ENCODE data around the gene MED25.

MED25 gene

GRCh38 chr19:49873834-49874233 is 55.7 kb downstream of the MED25 start:
- no peak for DNase-seq (ENCODE audit: low read depth in 2 of 2)

GRCh38 chr19:49874503-49875157 is 56.5 kb downstream of the MED25 start:
- no peak for DNase-seq (ENCODE audit: low read depth in 2 of 2)

DNA sequence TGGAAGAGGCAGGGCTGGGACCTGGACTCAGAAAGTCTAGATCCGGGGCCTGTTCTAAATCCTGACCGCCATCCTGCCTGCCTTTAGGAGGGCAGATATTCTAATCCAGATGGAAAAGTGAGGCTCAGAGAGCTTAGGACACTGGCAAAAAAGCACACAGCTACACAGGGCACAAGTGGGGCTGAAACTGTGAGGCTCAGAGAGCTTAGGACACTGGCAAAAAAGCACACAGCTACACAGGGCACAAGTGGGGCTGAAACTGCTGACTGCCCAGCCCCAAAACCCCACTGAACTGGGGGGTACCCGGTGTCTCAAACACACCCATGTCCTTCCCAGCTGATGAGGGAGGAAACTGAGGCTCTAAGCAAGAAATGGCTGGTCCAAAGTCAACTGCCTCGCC is 57.1 kb downstream of the MED25 start:
- no peak for DNase-seq (ENCODE audit: low read depth in 2 of 2)

DNA sequence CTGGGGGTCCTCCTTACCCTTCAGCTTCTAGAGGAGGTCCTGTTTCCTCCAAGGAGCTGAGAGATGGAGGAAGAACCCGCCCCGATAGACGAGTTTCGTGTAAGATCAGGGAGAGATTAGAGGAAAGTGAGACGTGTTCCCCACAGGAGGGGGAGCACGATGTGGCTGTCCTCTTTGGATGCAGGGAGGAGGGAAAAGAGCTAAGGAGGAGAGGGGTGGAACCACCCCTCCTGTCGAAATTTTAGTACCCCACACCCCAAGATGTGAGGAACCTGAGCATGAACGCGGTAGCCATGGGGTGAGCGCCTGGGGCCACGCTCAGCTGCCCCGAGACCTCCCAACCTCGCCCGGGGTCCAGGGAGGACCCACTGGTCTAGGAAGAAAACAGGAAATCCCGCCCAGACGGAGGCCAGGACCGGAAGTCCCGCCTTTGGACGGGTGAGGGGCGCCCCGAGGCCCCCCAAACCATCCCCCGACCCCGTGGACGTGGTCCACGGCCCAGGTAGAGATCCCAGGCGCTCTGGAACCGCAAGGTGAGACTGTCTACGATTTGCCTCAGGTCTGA is 57.9 kb downstream of the MED25 start:
- DNase-seq (ENCODE audit: low read depth in 2 of 2) = no peak

- peak; percentile 98 to 99 for DNase-seq (ENCODE audit: low read depth in 2 of 2)
Observed at GRCh38 chr19:49876422-49877019, 58.4 kb downstream of the MED25 start.

- peak; percentile 100 for DNase-seq (ENCODE audit: low read depth in 2 of 2)
Observed at GRCh38 chr19:49877020-49877878, 59.2 kb downstream of the MED25 start, which contains the start of the genes AKT1S1 and TBC1D17. TSS of gene AKT1S1 (minus strand) at chr19:49877355. CDS start at chr19:49873295, 4,060 bp downstream. TSS of gene TBC1D17 (plus strand) at chr19:49877702. CDS start at chr19:49877724, 22 bp downstream.

DNA sequence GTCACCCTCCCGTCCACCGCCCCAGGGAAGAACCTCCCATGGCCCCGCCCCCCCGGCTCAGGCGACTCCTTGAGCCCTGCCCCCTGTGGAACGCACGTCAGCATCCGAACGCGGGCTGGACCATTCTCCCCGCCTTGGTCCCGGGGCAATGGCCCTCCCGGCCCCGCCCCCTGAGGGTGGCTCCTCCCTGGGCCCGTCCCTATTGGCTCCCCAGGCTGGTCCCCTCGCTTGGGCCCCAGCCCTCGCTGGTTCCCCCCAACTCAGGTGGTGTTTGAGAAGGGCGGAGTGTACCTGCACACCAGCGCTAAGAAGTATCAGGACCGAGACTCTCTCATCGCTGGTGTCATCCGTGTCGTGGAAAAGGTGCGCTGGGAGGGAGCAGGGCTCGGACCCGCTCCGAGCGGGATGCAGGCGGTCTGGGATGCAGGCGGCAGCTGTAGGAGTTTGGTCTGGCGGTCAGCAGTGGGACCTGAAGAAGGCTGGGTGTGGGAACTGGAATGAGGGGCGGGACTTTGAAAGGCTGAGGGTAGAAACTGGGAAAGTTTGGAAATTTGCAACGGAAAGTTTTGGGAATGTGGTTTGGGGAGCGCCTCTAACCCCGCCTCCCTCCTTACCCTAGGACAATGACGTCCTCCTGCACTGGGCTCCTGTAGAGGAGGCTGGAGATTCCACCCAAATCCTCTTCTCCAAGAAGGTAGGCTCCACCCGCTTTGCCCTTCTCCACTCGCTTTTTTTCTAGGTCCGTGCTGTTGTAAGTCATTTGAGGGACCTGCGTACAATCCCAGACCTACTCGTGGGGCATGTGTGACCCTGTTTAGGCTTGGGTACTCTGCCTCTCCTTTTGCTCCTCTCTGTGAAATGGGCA is 60.0 kb downstream of the MED25 start:
- peak; percentile 92 to 93 for DNase-seq (ENCODE audit: low read depth in 2 of 2)

DNA sequence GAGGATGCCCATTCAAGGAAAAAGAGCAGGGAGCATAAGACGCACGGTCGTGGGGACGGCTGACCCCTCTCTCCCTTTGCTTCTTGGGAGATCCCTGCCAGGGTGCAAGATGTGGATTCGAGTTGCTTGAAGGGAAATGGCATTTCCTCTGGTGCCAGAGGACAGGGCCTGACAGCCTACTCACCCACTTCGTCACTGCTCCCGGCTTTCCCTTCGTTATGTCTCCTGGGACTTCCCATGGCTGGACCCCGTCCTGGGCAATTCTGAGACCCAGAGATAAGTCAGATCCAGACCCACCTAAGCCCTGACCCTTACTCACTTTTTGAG is 60.6 kb downstream of the MED25 start:
- no peak for DNase-seq (ENCODE audit: low read depth in 2 of 2)

DNA sequence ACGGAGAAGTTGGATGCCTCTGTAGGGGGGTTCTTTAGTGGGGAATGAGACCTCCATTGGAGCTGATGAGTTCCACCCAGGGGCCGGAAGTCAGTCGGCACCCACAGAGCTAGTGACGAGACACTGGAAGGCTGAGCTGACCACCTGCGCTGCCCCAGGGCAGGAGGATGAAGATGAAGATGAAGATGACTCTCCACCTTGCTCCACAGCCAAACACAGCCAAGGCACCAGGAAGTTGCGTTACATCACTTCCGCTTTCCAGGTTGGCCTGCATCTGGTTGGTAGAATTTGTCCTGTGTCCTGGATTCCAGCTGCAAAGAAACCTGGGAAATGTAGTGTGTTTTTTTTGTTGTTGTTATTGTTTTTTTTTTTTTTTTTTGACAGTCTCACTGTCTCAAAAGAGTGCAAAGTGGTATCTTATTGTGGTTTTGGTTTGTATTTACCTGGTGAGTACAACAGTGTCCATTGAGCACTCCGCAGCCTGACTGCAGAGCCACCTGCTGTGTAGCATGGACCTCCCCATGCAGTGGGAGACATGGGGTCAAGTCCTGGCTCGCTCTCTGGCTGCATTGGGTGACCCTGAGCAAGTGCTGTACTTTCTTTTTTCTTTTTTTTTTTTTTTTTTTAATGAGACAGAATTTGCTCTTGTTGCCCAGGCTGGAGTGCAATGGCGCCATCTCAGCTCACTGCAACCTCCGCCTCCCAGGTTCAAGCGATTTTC is 61.3 kb downstream of the MED25 start:
- DNase-seq (ENCODE audit: low read depth in 2 of 2) = no peak

DNA sequence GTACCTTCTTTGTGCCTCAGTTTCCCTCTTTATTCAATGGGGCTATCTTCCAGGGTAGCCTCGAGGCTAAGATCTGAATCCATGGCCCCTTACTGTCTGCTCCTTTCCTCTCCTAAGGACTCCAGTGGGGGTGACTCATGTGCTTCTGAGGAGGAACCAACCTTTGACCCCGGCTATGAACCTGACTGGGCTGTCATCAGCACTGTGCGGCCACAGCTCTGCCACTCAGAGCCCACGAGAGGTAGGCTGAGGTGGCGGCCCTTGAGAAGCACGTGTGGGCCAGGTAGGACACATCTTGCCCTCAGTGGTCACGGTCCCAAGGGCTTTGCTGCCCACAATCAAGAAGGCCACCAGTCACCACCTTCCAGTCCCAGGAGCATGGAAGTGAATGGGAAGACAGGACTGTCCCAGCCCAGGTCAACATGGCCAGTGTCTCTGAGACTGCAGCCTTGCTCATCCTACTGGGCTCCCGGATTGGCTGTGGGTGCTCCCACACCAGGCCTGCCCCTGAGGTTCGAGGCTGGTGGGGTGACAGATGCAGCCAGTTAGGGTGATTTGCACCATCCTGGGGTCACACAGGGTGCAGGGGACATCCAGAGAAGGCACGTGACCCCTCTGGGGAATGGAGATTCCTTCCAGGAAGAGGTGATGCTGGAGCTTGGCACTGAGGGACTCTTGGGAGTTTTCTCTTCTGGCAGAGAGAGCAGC is 62.2 kb downstream of the MED25 start:
- no peak for DNase-seq (ENCODE audit: low read depth in 2 of 2)

DNA sequence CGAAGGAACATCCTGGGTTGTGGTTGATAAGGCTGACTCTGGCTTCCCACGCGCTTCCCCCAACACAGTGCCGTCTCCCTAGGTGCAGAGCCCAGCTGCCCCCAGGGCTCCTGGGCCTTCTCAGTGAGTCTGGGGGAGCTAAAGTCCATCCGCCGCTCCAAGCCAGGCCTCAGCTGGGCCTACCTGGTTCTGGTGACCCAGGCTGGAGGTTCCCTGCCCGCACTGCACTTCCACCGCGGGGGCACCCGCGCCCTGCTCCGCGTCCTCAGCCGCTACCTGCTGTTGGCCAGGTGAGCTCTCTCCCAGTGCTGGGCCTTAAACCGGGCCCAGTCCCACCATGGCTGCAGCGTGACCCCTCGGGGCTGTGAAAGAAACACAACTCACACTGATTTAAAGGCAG is 63.1 kb downstream of the MED25 start:
- no peak for DNase-seq (ENCODE audit: low read depth in 2 of 2)

DNA sequence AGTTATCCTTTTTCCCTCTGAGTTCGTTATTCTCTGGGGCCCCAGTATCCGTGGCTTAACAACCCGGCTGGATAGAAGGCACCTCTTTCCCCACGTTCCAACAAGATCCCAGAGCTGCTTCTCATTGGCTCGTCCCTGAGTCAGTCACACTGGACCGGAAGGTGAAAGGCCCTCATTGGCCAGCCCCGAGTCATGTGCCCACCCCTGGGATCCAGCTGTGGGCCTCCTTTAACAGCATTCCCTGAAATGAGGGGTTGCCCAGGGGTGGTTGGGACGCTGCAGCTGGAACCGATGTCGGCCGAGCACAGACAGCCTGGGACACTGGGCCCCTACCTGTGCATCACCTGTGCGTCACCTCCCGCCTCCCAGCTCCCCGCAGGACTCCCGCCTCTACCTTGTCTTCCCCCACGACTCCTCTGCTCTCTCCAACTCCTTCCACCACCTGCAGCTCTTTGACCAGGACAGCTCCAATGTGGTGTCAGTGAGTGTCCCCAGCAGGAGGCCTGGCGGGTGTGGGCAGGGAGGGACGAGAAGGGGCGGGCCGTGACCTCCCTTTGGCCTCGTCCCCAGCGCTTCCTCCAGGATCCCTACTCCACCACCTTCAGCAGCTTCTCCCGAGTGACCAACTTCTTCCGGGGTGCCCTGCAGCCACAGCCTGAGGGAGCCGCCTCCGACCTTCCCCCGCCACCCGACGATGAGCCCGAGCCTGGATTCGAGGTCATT is 63.7 kb downstream of the MED25 start:
- no peak for DNase-seq (ENCODE audit: low read depth in 2 of 2)

GRCh38 chr19:49882643-49883042 is 64.6 kb downstream of the MED25 start:
- no peak for DNase-seq (ENCODE audit: low read depth in 2 of 2)

DNA sequence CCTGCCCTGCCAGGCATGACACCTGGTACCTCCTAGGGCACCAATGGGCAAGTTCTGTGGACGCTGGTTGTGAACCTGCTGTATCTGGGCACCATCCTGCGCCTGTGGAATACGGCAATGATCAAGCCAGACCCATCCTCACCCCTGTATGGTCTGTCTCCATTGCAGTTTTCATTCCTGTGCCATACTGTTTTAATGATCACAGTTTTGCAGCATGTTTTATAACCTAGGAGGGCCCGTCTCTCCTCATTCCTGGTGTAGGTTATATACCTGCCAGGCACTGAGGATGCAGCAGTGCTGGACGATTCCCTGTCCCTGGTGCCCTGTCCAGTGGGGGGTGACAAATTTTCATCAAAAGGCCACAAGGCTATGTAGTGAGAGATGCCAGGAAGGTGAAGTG is 65.0 kb downstream of the MED25 start:
- DNase-seq (ENCODE audit: low read depth in 2 of 2) = no peak

DNA sequence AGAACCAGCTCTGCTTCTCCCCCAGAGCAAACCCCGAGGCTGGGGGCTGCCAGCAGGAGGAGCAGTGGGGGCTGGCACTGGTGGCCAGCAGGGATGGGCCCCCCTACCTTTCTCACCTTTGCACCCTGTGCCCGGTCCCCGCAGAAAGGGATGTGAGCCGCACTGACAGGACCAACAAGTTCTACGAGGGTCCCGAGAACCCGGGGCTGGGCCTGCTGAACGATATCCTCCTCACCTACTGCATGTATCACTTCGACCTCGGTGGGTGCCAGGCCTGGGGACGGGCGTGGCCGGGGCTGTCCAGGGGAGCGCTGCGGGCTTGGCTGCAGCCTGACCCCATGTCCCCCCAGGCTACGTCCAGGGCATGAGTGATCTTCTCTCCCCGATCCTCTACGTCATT is 66.0 kb downstream of the MED25 start:
- DNase-seq (ENCODE audit: low read depth in 2 of 2) = no peak

DNA sequence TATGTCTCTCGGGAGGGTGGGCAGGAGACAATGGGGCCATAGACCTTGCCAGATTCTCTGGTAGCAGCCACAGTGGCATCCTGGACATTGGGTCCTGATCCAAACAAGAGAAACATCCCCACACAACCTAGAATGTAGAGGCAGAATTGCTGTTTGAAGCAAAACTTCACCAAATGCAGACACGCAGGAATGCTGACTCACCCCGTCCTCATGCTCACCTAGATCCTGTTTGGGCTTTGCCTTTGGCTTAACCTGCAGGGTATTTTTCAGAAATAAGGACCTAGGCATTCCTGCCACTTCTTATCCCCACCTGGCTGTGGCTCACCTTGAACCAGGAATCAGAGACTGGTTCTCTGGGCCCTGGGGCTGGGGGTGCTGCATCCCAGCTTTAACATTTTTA is 66.7 kb downstream of the MED25 start:
- no peak for DNase-seq (ENCODE audit: low read depth in 2 of 2)

Data from fibroblast of skin of left biceps (primary cell).